Measurements from ENCODE around the gene DYNC2I2.

Gene DYNC2I2

DNA sequence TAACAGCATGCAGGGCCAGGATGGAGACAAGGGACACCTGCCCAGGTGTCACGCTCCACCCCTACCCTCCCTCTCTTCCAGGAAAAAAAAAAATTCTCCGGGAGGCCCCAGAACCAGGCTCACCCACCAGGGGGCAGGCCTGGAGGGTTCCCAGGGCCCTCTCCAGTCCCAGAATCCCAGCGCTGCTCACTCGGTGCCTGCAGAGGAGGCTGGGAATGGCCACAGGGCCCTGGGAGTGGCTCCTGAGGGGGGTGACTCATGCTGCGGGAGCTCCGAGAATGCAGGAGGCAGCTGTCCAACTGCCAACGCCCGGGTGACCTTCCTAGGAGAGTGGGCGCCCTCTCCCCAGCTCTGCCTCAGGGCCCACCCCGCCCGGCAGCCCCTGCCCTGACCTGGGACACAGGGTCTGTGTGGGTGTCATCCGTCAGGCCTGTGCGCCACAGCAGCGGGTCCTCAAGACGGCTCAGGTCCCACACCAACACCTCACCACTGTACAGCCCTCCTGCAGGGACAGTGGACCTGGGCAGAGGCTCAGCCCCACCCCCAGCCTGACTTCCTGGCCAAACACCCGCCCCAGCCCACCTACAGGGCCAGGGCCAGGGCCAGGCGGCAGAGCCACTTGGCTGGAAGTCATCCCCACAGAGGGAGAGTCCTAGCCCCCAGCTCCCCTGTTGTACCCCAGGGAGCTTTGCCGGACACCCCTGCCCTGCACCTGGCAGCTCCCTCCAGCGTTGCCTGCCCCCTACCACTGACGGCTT is 21.2 kb downstream of the DYNC2I2 start:
- DNase-seq: no peak

DNA sequence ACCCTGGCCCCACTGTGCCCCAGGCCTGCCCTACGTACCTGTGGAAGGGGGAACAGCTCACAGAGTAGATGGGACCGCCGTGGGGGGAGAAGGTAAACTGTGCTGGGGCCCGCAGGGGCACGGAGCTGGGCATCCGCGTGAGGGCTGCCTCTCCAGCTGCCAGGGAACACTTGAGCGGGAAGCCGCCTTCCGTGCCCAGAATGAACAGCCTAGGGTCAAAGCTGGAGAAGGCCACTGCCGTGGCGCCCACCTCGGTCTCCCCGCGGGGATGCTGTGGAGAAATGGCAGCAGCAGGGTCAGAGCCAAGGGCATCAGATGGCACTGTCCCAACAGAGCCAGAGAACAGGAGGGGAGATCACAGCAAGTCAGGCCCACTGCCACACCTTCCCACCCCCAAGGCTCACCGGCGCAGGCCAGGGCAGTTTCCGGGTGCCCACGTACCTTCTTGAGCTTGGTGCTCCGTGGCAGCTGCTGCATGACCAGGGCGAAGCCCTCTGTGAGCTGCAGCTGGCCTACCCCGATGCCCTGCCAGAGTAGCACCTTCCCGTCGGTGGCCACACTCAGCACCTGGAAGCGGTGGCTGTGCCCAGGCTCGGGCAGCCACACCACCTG is 21.9 kb downstream of the DYNC2I2 start:
- no peak for DNase-seq

- DNase-seq: no peak
These were observed 22.5 kb downstream of the DYNC2I2 start for GRCh38 chr9:128634111-128634510.

GRCh38 chr9:128633601-128634000 is 23.0 kb downstream of the DYNC2I2 start:
- no peak for DNase-seq

GRCh38 chr9:128633057-128633456 is 23.6 kb downstream of the DYNC2I2 start:
- DNase-seq: no peak

GRCh38 chr9:128632486-128632885 is 24.2 kb downstream of the DYNC2I2 start:
- DNase-seq: no peak

GRCh38 chr9:128632066-128632465 is 24.6 kb downstream of the DYNC2I2 start:
- DNase-seq: no peak

GRCh38 chr9:128631636-128632035 is 25.0 kb downstream of the DYNC2I2 start:
- DNase-seq: no peak

- DNase-seq: no peak
These were observed 26.6 kb downstream of the DYNC2I2 start for GRCh38 chr9:128629852-128630545.

GRCh38 chr9:128629136-128629535 is 27.5 kb downstream of the DYNC2I2 start:
- DNase-seq: no peak

- DNase-seq: no peak
These were observed 28.1 kb downstream of the DYNC2I2 start for GRCh38 chr9:128628471-128629048.

- no peak for DNase-seq
These were observed 28.7 kb downstream of the DYNC2I2 start for GRCh38 chr9:128627906-128628305.

DNA sequence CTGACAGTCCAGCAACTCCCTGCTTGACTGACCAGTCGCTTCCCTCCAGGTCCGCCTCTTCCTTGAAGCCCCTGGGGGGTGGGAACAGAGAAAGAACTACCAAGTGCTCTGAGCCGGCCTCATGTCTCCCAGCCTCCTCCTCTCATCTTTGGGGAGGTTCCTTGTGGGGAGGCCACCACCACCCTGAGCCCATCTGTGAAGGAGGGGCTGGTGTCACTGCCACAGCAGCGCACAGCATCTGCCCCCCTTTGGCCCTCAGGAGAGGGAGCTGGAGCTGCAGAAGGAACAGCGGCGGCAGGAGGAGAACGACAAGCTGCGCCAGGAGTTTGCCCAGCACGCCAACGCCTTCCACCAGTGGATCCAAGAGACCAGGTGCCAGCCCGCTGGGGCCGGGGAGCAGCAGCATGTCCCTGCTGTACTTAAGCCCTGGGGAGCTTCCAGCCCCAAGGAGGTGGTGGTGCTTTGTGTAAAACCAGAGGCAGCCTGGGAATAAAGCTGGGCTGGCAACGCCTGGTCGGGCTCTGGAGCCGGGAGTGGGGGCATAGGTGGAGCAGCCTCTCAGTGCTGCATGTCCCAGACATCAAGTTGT is 29.4 kb downstream of the DYNC2I2 start:
- DNase-seq: no peak

DNA sequence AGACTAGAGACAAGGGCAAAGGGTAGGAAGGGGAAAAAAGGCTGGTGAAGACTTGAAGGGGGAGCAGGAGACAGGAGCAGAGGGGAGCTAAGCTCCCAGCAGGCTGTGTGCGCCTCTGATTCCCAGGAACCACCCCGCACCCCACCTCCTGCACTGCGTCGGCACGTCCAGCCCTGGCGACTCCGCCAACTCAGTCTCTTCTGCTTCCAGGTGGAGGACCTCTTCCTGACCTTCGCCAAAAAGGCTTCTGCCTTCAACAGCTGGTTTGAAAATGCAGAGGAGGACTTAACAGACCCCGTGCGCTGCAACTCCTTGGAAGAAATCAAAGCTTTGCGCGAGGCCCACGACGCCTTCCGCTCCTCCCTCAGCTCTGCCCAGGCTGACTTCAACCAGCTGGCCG is 30.5 kb downstream of the DYNC2I2 start:
- no peak for DNase-seq

DNA sequence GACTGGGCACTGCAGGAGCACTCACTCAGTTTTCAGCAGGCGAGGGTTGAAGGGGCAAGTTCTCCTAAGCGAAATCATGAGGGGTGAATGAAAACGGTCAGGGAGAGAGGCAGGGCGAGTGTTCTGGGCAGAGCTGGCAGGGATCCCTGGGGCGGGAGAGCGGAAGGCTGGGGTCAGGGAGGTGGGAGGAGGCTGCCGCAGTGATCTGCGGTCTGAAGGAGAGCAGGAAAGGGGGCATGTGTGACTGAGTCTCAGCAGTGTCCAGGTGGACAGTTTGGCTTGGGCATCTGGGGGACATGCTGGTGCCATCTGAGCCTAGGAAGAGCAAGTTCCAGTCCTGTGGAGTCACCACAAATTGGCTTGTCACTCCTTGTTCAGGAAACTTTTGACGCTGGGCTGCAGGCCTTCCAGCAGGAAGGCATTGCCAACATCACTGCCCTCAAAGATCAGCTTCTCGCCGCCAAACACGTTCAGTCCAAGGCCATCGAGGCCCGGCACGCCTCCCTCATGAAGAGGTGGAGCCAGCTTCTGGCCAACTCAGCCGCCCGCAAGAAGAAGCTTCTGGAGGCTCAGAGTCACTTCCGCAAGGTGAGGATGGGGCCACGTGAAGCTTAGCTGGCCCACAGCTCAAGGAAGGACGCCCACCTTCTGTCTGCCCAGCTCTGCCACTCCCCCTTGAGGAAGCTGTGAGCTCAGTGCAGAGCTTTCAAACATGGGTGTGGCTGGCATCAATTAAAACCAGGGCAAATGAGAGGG is 31.1 kb downstream of the DYNC2I2 start:
- no peak for DNase-seq

GRCh38 chr9:128624566-128624965 is 32.1 kb downstream of the DYNC2I2 start:
- DNase-seq: no peak

DNA sequence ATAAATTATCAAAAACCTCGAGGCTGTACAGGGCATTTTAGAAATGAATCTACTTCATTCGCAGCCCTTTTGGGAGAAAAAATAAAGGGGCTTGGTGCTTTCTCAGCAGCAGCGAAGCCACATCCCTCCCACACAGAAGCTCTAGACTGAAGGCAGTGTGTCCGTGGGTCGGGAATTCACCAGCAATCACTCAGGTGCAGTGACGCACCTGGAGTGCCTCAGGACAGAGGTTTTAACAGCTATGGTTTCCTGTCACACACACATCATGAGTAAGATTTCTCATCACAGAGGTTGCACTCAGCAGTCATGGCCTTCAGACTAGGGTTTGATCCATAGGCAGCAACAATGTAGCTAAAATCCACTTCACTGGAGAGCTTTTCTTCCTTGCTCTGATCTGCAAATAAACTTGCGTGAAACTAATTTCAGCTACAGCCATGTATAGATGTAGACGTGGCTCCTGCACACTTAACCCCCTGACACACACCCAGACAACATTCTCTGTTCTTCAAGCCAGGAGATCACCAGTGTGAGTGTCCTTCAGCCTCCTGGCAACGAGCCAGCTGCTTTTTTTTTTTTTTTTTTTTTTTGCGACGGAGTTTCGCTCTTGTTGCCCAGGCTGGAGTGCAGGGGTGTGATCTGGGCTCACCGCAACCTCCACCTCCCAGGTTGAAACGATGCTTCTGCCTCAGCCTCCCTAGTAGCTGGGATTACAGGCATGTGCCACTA is 34.8 kb downstream of the DYNC2I2 start:
- no peak for DNase-seq

- DNase-seq: no peak
These were observed 36.9 kb downstream of the DYNC2I2 start for GRCh38 chr9:128619779-128620178.

GRCh38 chr9:128619127-128619526 is 37.5 kb downstream of the DYNC2I2 start:
- no peak for DNase-seq

DNA sequence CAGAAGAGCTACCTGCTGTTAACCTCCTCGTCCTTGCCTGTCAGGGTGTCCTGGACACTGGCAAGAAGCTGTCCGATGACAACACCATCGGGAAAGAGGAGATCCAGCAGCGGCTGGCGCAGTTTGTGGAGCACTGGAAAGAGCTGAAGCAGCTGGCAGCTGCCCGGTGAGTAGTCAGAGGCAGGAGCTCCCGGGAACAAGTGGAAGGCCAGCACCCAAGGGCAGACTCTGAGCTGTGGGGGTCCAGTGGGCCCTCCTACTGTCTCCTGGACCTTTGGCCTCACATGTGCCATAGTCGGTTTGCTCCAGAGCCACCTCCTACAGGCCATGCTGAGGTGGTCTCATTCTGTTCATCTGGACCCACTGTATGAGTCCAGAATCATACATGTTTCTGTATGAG is 38.7 kb downstream of the DYNC2I2 start:
- no peak for DNase-seq

DNA sequence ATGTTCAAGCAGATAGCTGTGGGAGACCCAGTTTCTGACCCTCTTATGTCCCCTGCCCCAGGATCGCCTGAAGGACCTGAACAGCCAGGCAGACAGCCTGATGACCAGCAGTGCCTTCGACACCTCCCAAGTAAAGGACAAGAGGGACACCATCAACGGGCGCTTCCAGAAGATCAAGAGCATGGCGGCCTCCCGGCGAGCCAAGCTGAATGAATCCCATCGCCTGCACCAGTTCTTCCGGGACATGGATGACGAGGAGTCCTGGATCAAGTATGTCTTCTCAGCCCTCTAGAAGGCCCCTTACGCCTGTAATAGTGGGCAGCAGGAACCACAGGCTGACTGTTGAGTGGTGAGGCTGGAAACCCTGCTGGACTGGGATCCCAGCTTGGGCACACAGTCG is 41.1 kb downstream of the DYNC2I2 start:
- DNase-seq: no peak

DNA sequence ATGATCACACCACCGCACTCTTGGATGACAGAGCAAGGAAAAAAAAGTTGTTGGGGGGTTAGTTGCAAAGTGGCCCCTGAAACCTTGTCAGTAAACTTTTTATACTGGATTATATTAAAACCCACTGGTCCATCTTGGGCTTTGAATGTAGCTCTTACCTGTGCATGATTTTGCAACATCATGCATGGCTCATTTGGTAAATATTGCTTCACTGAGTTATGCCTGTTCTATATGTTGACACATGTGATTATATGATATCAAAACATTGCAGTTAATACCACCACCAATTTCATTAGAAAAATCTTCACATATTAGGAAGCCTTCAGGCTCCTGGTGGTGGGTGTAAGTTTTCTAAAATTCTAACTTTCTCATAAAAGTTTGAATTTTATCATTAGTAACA is 41.9 kb downstream of the DYNC2I2 start:
- no peak for DNase-seq

All from CD4-positive, alpha-beta T cell treated with Interleukin-12 subunit alpha and Interleukin-12 subunit beta, for 1 hour (primary cell).